NCI-H82 treated with DMSO at 0.1 percent for 48 hours (cell line): ENCODE results near the gene EEPD1.

ENCODE experiments used
- DNase-seq: peaks from one replicate; lab custom pipeline; 2025; ENCODE audit not compliant: unreplicated experiment; lab: John Stamatoyannopoulos, UW

Gene EEPD1

GRCh38 chr7:36154255-36155212 lies 1.5 kb downstream of the EEPD1 start:
- DNase-seq: no peak

DNA sequence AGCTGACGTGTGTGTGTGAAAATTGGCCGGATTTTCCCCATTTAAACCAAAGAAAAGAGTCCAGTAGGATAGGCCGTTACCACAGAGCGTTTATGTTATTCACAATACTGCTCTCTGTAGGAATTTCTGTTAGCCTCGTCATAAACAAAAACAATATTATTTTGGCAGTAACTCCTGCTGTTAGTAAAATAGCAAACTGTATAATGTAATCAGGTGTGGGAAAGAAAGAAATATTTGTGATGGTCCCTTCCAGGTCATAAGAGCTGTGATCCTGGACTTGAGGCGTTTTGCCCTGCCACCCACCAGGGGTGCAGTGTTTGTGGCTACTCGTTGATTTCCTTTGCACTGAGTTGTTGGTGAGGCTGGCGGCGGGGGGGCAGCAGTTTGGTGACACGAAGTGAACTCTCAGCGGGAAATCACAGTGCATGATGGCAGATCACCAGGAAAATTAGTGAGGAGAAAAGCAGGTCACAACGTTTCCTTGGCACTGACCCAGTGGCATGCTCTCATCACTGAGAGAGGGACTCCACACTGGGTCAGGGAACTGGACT lies 2.8 kb downstream of the EEPD1 start:
- no peak for DNase-seq

- no peak for DNase-seq
Observed at GRCh38 chr7:36157527-36158320, 4.7 kb downstream of the EEPD1 start.

DNA sequence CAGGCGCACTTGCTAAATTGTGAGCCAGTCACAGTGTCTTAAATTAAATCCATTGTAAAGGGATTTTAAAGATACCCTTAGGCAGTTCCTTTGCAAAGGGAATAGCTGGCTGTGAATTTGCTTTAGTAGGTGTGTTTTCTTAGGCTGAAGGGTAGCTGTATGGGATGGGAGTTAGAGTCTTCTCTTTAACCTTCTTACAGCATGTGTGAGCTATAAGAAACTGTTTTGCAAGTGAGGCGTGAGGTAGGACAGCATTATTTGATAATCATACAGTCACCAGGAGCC lies 5.2 kb downstream of the EEPD1 start:
- no peak for DNase-seq

DNA sequence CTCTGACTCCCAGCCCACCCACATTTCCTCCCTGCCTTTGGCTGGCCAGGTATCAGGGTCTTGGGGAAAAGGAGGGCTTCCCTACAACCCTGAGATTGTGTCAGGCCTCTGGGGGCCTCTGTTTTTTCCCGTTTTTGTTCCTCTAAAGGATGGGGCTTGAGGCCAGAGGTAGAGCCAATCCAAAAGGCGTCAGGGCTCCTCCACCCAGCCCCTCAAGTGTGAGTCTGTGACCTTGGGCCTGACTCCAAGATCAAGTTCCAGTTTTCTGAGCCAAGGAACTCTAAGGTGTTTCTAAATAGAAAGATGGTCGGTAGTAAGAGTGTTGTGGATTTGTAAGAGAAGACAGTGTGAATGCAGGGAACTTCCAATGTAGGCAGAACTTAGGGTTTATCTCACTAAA lies 6.6 kb downstream of the EEPD1 start:
- DNase-seq: no peak

GRCh38 chr7:36160313-36160712 lies 7.3 kb downstream of the EEPD1 start:
- no peak for DNase-seq

DNA sequence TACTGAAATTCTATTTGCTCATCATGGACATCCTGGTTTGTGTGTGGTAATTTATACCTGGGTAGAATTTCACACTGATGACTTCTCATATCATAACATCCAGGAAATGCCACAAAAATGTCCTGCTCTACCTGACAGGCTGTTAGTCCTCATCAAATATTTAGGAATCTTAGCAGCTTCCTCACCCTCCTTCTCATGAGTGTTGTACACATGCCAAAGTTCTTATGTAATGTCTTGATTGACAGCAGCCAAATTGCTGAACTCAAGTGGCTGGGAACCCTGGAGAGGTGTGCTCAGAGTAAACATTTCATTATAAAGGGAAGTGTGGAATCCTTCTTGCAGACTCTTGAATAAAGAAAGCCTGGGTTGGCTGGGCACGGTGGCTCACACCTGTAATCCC lies 8.9 kb downstream of the EEPD1 start:
- no peak for DNase-seq

DNA sequence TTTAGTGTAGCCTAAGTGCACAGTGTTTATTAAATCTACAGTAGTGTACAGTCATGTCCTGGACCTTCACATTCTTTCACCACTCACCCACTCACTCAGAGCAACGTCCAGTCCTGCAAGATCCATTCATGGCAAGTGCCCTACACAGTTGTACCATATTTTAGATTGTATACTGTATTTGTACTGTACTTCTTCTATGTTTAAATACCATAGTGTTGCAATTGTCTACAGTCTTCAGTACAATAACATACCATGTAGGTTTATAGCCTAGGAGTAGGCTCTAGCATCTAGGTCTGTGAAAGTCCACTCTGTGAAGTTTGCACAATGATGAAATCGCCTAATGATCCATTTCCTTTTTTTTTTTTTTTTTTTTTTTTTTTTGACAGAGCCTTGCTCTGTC lies 12.0 kb downstream of the EEPD1 start:
- no peak for DNase-seq

DNA sequence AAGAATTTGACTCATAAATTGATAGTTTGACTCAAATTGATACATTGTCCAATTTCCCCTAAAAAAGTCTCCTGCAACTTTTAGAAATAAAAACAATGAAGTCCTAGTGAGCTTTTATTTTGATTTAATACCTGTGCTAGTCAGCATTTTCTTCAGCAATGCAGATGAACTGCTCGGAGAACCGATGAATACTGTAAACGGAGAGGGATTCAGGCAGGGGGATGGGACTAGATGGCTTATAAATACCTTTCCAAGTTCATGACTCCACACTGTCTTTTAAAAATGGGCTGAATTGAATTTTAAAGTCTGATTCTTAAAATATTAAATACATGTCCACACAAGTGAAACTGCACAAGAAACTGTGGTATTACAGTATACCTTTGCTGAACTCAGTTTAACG lies 12.7 kb downstream of the EEPD1 start:
- DNase-seq: no peak

DNA sequence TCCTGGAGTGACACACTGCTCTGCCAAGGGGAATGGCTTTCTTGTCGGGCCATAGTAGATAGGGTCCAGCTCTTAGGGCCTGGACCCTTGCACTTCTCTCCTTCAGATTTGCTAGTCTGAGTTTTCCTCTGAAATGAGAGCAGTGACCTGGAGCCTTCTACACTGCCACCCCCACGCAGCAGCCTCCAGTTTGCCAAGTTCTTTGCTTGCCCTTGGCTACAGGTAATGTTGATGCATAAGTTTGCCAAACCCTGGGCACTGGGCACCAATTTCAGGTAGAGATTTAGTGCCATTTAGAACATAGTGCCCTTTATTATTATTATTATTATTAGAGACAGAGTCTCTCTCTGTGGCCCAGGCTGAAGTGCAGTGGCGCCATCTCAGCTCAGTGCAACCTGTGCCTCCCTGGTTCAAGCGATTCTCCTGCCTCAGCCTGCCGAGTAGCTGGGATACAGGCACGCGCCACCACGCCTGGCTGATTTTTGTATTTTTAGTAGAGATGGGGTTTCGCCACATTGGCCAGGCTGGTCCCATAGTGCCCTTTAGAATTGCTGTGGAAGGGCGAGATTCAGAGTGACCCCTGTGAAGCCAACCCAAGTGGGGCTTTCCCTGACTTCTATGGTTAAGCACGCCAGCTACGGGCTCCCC lies 14.5 kb downstream of the EEPD1 start:
- DNase-seq: no peak

- DNase-seq: no peak
Observed at GRCh38 chr7:36171503-36171902, 18.4 kb downstream of the EEPD1 start.

DNA sequence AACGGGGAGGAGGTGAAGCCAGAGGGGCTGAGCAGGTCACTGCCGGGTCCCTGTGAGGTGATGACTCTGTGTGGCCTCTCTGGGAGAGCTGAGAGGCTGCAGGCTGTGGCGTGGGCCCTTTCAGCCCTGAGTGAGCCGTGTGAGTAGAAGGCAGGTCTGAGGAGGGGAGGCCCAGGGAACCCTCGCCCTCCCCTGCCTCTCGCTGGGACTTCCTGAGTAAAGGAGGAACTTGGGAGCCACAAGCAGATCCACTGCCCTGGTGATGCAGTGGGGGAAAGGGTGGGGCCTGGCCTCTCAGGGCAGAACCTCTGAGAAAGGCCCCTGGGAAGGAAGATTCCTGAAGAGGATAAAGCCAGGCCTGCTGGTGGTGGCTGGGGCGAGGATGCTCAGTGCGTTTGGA lies 22.8 kb downstream of the EEPD1 start:
- no peak for DNase-seq

DNA sequence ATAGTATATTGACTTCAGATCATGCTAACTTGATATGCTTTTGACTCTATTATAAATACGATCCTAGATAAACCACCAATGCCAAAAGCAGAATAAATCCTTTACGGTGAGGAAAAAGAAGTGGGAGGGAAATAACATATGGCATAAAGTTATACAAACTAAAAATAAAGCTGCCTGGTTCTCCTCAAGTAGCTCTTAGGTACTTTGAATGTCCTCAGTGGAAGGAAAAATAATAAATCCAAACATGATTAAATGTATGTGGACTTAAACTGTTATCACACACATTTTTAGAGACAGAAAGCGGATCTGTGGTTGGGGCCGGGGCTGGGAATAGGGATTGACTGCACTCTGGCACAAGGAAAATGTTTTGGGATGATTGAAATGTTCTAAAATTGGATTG lies 23.6 kb downstream of the EEPD1 start:
- DNase-seq: no peak

- no peak for DNase-seq
Observed at GRCh38 chr7:36180121-36180520, 27.1 kb downstream of the EEPD1 start.

DNA sequence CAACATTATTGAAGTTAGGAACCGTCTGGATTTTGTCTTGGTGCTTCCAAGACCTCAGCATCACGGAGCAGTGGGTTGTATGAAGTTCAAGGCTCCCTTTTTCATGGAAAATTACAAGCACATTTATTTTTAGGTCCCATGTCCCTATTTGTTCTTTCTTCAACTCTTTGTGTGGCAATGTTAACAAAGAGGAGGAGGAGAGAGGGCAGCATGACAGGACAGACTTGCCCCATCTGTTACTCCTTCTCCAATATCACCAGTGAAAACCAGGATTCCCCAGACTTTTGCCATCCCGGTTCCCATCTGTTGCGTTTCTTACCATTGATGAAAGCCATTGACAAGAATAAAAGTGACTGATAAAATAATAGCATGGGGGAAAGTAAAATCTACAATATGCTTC lies 28.6 kb downstream of the EEPD1 start:
- DNase-seq: no peak

GRCh38 chr7:36182854-36183604 lies 30.0 kb downstream of the EEPD1 start:
- no peak for DNase-seq

DNA sequence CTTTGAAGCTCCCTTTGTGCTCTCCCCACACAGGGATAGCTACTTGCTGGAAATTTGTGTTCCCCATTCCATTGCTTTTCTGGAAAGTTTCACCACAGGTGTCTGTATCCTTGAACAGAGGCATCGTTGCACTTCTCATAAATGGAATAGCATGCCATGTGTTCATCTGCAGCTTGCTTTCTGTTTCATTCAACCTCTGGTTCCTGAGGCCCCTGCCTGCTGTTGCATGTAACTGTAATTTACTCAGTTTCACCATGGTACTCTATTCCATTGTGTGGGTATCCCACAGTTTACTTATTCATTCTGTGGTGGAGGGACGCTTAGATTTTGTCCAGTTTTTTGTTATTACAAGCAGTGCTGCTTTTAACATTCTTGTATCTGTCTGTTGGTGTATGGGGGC lies 32.0 kb downstream of the EEPD1 start:
- DNase-seq: no peak

GRCh38 chr7:36185756-36186155 lies 32.7 kb downstream of the EEPD1 start:
- no peak for DNase-seq

DNA sequence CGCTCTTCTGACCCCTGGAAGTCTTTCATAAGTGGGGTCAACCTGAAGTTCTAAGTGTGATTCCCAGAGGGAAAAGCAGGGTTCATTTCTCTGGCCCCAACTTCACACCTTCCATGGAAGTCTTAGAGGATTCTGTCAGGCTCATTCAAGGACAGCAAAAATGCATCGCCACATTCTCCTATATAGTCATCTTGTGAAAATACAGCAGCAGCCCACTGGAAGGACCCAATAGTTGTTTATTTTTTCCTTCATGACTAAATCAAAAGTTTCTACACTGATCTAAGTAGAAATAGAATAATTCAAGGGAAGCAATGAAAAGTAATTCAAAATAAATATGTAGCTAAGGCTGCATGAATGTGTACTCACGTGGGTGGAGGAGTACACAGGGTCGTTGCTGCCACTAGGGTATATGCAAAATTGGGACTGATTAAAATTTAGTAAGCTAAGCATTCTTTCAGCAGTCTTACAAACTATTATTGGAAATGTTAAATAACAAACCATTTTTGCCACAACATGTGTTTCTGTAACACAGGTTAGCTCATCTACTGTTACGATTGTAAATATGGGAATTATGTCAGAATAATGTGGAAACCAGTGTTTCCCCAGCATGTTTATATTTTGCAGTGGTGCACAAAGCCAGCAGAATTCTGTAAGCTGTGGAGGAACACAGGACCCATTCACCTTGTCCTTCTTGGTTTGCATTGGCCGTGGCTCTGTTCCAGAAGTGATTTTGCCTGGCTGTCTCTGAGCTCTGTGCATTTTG lies 33.5 kb downstream of the EEPD1 start:
- DNase-seq: no peak

DNA sequence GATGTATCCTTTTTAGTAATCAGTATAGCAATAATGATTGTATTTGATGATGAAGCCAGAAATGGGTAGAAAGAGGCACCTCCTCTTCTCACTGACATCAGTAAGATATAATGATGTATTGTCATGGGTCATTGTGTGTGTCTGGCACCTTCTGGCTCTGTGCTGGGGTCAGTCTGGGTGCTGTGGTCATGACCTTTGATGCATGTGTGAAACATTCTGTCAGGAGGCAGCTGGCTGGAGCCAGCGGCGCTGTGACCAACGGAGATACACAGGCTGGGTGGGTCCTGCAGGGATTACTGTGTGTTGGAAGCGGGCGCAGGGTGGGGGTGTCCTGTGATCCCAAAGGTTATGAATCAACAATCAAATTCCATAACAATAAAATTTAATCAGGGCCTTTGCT lies 35.2 kb downstream of the EEPD1 start:
- no peak for DNase-seq
